GM06990 (cell line): Measurements from ENCODE around the gene EP300.
"Not testable (repeated sequence)": the region's sequence is repeated elsewhere in the genome, so short reads cannot be mapped to it uniquely, and the experiment has no call there.

Experiments
- DNase-seq: peaks from one replicate; pipeline ENCODE4 v3.0.0-alpha.2; 2011; ENCODE audit not compliant: insufficient read length; ENCODE audit errors: extremely low read depth
- H3K27me3 ChIP-seq: replicated peaks from 2 replicates; pipeline ENCODE4 v1.6.0; 2011; ENCODE audit warnings: low read length; ENCODE audit not compliant: control insufficient read depth, insufficient read depth
- H3K36me3 ChIP-seq: 2 replicates; pipeline ENCODE4 v1.5.1; 2011; ENCODE audit warnings: low read length; ENCODE audit not compliant: control insufficient read depth, insufficient read depth
- H3K4me3 ChIP-seq: replicated peaks from 2 replicates; pipeline ENCODE4 v1.5.1; 2011; ENCODE audit warnings: low read depth, mild to moderate bottlenecking, control low read depth, low read length
- TF ChIP-seq, protein P1 (sequence below): IDR thresholded peaks from 2 replicates; pipeline ENCODE4 v1.5.1; 2011; ENCODE audit warnings: low read length, control low read depth, mild to moderate bottlenecking, inconsistent platforms; ENCODE audit not compliant: insufficient read depth, poor library complexity, severe bottlenecking

EP300 gene

DNA sequence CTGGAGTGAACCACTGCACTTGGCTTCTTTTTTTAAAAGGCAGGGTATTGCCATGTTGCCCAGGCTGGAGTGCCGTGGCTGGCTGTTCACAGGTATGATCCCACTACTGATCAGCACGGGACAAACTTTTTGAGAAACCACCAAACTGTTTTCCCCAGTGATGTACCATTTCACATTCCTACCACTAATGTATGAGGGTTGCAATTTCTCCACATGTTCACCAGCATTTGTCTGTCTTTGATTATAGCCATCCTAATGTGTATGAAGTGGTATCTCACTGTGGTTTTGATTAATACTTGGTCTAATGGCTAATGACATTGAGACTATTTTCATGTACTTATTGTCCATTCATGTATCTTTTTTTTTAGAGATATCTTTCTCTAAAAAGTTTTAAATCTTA, 41.5 kb upstream of the EP300 start:
- Histone ChIP-seq H3K4me3 (no peak overlapping the region), H3K27me3 (no peaks in the 10 kb centered on the region), H3K36me3 (no peaks in the 10 kb centered on the region)
- TF ChIP-seq, protein P1, sequence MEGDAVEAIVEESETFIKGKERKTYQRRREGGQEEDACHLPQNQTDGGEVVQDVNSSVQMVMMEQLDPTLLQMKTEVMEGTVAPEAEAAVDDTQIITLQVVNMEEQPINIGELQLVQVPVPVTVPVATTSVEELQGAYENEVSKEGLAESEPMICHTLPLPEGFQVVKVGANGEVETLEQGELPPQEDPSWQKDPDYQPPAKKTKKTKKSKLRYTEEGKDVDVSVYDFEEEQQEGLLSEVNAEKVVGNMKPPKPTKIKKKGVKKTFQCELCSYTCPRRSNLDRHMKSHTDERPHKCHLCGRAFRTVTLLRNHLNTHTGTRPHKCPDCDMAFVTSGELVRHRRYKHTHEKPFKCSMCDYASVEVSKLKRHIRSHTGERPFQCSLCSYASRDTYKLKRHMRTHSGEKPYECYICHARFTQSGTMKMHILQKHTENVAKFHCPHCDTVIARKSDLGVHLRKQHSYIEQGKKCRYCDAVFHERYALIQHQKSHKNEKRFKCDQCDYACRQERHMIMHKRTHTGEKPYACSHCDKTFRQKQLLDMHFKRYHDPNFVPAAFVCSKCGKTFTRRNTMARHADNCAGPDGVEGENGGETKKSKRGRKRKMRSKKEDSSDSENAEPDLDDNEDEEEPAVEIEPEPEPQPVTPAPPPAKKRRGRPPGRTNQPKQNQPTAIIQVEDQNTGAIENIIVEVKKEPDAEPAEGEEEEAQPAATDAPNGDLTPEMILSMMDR: no peak
- DNase-seq: no peak

DNA sequence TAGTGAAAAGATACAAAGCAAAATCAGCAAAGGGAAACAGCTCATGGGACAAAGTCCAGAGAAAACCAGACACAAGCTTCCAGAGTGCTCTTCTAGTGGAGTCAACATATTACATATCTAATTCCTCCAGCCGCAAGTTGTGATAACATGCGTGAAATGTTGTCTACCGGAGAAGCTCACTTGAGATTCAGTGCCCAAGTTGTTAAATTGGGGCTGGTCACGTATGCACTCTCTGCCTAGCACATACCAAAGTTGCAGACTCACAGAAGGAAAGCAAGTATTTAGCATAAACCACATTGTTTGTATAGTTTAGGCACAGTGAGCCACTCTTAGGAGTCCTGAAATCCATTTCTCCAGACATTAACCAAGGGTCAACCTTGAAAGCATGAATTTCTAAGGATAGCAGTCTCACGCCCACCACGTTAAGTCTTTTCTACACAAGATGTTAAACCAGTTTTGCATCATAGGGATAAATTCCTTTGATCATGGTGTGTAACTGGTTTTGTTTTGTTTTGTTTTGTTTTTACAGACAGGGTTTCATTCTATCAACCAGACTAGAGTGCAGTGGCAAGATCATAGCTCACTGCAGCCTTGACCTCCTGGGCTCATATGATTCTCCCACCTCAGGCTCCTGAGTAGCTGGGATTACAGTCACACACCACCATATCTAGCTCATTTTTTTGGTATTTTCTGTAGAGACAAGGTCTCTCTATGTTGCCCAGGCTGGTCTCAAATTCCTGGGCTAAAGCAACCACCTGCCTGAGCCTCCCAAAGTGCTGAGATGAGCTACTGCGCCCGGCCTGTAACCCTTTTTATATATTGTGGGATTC, 39.5 kb upstream of the EP300 start:
- H3K4me3 ChIP-seq: no peak overlapping the region
- no peaks in the 10 kb centered on the region for H3K36me3 ChIP-seq
- no peaks in the 10 kb centered on the region for H3K27me3 ChIP-seq
- no peak for DNase-seq
- TF ChIP-seq, protein P1: no peak

DNA sequence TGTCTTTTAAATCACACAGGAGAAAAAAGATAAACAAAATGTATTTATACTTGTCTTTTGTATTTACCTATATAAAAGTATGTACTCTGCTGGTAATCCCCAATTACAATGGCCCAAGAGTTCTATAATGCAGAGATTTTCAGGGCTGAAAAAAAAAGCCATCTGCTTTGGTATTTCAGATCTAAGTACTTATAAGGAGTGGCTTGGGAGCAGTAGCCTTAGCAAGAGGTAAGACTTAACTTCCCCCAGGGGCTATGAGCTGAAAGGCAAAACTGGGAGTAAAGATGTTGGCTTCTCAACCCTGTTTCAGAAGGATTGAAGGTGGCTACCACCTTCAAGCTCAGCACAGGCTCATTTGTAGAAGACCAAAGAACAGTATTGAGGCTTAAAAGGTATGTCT, 35.3 kb upstream of the EP300 start:
- no peaks in the 10 kb centered on the region for H3K27me3 ChIP-seq
- H3K4me3 ChIP-seq: no peak overlapping the region
- no peaks in the 10 kb centered on the region for H3K36me3 ChIP-seq
- TF ChIP-seq, protein P1: no peak
- no peak for DNase-seq

DNA sequence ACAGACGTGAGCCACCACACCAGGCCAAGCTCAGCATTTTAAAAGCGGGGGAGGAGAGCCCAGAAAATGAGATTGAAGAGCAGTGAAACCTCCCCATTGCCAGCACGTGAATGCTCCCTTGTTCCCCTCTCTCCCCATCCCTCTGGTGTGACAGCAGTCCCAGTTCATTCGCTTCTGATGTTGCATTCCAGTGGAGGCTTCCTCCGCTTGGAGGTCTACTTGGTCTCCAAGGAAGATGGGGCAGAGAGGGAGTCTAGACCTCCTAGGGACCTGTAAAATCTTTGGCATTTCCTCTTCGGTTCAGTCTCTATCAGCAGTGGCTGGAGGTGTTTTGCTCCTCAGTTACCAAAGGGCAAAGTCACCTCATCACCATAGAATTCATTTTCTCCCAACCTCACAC, 30.2 kb upstream of the EP300 start:
- DNase-seq: no peak
- Histone ChIP-seq H3K36me3 (no peaks in the 10 kb centered on the region), H3K27me3 (no peaks in the 10 kb centered on the region), H3K4me3 (no peak overlapping the region)
- TF ChIP-seq, protein P1: no peak

DNA sequence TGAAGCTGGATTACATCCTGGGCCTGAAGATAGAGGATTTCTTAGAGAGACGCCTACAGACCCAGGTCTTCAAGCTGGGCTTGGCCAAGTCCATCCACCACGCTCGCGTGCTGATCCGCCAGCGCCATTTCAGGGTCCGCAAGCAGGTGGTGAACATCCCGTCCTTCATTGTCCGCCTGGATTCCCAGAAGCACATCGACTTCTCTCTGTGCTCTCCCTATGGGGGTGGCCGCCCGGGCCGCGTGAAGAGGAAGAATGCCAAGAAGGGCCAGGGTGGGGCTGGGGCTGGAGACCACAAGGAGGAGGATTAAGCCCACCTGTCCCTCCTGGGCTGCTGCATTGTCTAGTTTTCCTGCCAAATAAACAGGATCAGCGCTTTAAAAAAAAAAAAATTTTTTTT, 28.1 kb upstream of the EP300 start:
- not testable (repeated sequence) for DNase-seq, H3K4me3 ChIP-seq, H3K27me3 ChIP-seq, H3K36me3 ChIP-seq

DNA sequence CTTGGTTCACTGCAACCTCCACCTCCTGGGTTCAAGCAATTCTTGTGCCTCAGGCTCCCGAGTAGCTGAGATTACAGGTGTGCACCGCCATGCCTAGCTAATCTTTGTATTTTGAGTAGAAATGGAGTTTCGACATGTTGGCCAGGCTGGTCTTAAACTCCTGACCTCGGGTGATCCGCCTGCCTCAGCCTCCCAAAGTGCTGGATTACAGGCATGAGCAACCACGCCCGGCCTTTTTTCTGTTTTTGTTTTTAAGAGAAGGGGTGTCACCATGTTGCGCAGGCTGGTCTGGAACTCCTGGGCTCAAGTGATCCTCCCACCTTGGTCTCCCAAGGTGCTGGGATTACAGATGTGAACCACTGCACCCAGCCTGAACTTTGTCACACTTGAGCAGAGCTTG, 26.1 kb upstream of the EP300 start:
- DNase-seq, H3K27me3 ChIP-seq, H3K4me3 ChIP-seq, H3K36me3 ChIP-seq: not testable (repeated sequence)

DNA sequence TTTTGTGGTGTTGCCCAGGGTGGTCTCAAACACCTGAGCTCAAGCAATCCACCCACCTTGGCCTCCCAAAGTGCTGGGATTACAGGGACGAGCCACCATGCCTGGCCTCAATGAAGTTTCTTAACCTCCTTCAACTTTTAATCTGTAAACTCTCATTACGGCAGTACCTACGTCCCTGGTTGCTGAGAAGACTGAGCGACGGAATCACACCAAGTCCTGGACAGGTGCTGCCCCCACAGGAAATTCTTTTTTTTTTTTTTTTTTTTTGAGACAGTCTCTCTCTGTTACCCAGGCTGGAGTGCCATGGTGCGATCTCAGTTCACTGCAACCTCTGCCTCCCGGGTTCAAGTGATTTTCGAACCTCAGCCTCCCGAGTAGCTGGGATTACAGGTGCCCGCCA, 24.4 kb upstream of the EP300 start:
- H3K36me3 ChIP-seq, H3K4me3 ChIP-seq, DNase-seq, H3K27me3 ChIP-seq: not testable (repeated sequence)
